Measurements from ENCODE around the gene PHB1.
A peak's percentile ranks its signal among the peaks of the same experiment; 100 is the strongest.

Gene PHB1

GRCh38 chr17:49364119-49364518 lies 50.6 kb downstream of the PHB1 start:
- Mint-ChIP-seq H3K9me3 (no peaks in the 10 kb centered on the region), H3K4me3 (peak overlapping the region in 1 of 3 experiments; percentile 54), H3K27me3 (ENCODE audit: low read depth) (no peaks in the 10 kb centered on the region), H3K36me3 (ENCODE audit: low read depth) (no peaks in the 10 kb centered on the region), H3K4me1 (peaks cover 25% of the 10 kb centered on the region), H3K27ac (no peak overlapping the region)
- TF ChIP-seq CTCF (IDR thresholded peaks at IDR 0.05; ENCODE audit: unreplicated experiment in 3 of 3): no peak

- H3K4me3 Mint-ChIP-seq: peak overlapping the region; percentile 38 to 82 (median 82)
- no peaks in the 10 kb centered on the region for H3K27me3 Mint-ChIP-seq (ENCODE audit: low read depth)
- H3K27ac Mint-ChIP-seq: peak overlapping the region; percentile 57 to 87 (median 79)
- H3K9me3 Mint-ChIP-seq: no peaks in the 10 kb centered on the region
- peaks cover 34% of the 10 kb centered on the region for H3K4me1 Mint-ChIP-seq
- TF ChIP-seq CTCF (IDR thresholded peaks at IDR 0.05; ENCODE audit: unreplicated experiment in 3 of 3): no peak
- H3K36me3 Mint-ChIP-seq (ENCODE audit: low read depth): no peaks in the 10 kb centered on the region
Measured at GRCh38 chr17:49363251-49363650, 51.4 kb downstream of the PHB1 start.

- H3K36me3 Mint-ChIP-seq (ENCODE audit: low read depth): no peaks in the 10 kb centered on the region
- H3K4me1 Mint-ChIP-seq: peaks cover 39% of the 10 kb centered on the region
- peak overlapping the region; percentile 82 to 83 (median 82) for H3K4me3 Mint-ChIP-seq
- no peaks in the 10 kb centered on the region for H3K9me3 Mint-ChIP-seq
- H3K27me3 Mint-ChIP-seq (ENCODE audit: low read depth): no peaks in the 10 kb centered on the region
- TF ChIP-seq CTCF (IDR thresholded peaks at IDR 0.05; ENCODE audit: unreplicated experiment in 3 of 3): no peak
- peak overlapping the region; percentile 57 to 87 (median 79) for H3K27ac Mint-ChIP-seq
Measured at GRCh38 chr17:49362723-49363117, 52.0 kb downstream of the PHB1 start.

- Mint-ChIP-seq H3K4me1 (peaks cover 42% of the 10 kb centered on the region), H3K9me3 (no peaks in the 10 kb centered on the region)
- TF ChIP-seq CTCF (IDR thresholded peaks at IDR 0.05; ENCODE audit: unreplicated experiment in 3 of 3): no peak
Measured at GRCh38 chr17:49361902-49362722, 52.6 kb downstream of the PHB1 start, which contains the start of gene ZNF652. Gene ZNF652, minus strand, starts transcription at chr17:49362250. Its CDS starts 44,525 bp downstream, at chr17:49317725.

GRCh38 chr17:49361129-49361901 lies 53.4 kb downstream of the PHB1 start:
- Mint-ChIP-seq H3K36me3 (ENCODE audit: low read depth) (peaks cover 2% of the 10 kb centered on the region), H3K27ac (peak overlapping the region; percentile 86 to 95 (median 94)), H3K27me3 (ENCODE audit: low read depth) (no peaks in the 10 kb centered on the region), H3K9me3 (no peaks in the 10 kb centered on the region), H3K4me3 (peak overlapping the region; percentile 88 to 96 (median 89)), H3K4me1 (peaks cover 42% of the 10 kb centered on the region)
- TF ChIP-seq CTCF (IDR thresholded peaks at IDR 0.05; ENCODE audit: unreplicated experiment in 3 of 3): no peak

More at GRCh38 chr17:49361902-49362722, 52.6 kb downstream of the PHB1 start, which contains the start of gene ZNF652:
- Mint-ChIP-seq H3K36me3 (ENCODE audit: low read depth) (no peaks in the 10 kb centered on the region), H3K27ac (peak within 1 kb of the TSS; percentile 86 to 95 (median 94)), H3K27me3 (ENCODE audit: low read depth) (no peaks in the 10 kb centered on the region), H3K4me3 (peak within 1 kb of the TSS; percentile 88 to 96 (median 89))

All from nephron (organoid).